GM12878 (cell line): Measurements from ENCODE around the gene EED. TPM values are rescaled to one million over a fixed set of nuclear protein-coding genes. Genes with fewer than 3 reads are reported as not detected.

ENCODE experiments used
- ATAC-seq: fragments of 200-7000 bp; cut with Tn5 transposase; 3 replicates; pipeline ENCODE4 v1.9.1; 2020; ENCODE audit warnings: mild to moderate bottlenecking, moderate library complexity
- BruUV-seq: library from RNA; stranded (reverse); fragments of 400-500 nt; replicated peaks from 2 replicates; lab custom pipeline; 2021; lab: Mats Ljungman, UMichigan
- CTCF ChIA-PET: fragments of 300-600 bp; sonication (Branson Sonifier 250); formaldehyde crosslinking; extraction: SDS; loops from one replicate; lab custom pipeline; 2021; ENCODE audit warnings: inconsistent platforms; lab: Yijun Ruan, JAX
- POLR2A ChIA-PET: fragments of 350-600 bp; formaldehyde crosslinking; extraction: SDS; loops from one replicate; lab custom pipeline; 2021; ENCODE audit warnings: inconsistent platforms; lab: Charles Lee
- RAD21 ChIA-PET: fragments of 300-600 bp; sonication (Branson Sonifier 250); formaldehyde crosslinking; loops from one replicate; lab custom pipeline; 2023; ENCODE audit warnings: antibody characterized with exemption; ENCODE audit not compliant: unreplicated experiment; lab: Charles Lee
- SMC1A ChIA-PET: fragments of 300-600 bp; sonication (Branson Sonifier 250); formaldehyde crosslinking; loops from one replicate; lab custom pipeline; 2023; ENCODE audit not compliant: unreplicated experiment, uncharacterized antibody; lab: Charles Lee
- DNase-seq: peaks from one replicate; pipeline ENCODE4 v3.0.0-alpha.2; 2011; ENCODE audit warnings: low read depth, low spot score
- FAIRE-seq: peaks from 3 replicates; lab custom pipeline; 2011; peaks lifted over from hg19 to GRCh38; lab: Jason Lieb, UNC
- H2AFZ ChIP-seq: 2 replicates; pipeline ENCODE4 v1.6.0; 2011; ENCODE audit warnings: low read depth, low read length, control low read depth; ENCODE audit not compliant: control insufficient read depth
- H3K27ac ChIP-seq: 2 replicates; pipeline ENCODE4 v1.5.1; 2011; ENCODE audit warnings: control low read depth; ENCODE audit not compliant: control insufficient read depth, insufficient read depth
- H3K27me3 ChIP-seq, 2 experiments: replicated peaks in 1 of 2; 2 replicates each; pipeline versions ENCODE4 v1.6.0 to v1.6.1; 2011; ENCODE audit warnings: low read length in 1 of 2; ENCODE audit not compliant: control insufficient read depth in 2 of 2, insufficient read depth in 2 of 2
- H3K36me3 ChIP-seq, 2 experiments: 2 replicates each; pipeline ENCODE4 v1.5.1; 2011; ENCODE audit warnings: low read length in 1 of 2; ENCODE audit not compliant: control insufficient read depth in 2 of 2, insufficient read depth in 2 of 2
- H3K4me1 ChIP-seq: 2 replicates; pipeline ENCODE4 v1.6.1; 2011; ENCODE audit warnings: mild to moderate bottlenecking, low read length, moderate library complexity, mixed read lengths; ENCODE audit not compliant: control insufficient read depth, insufficient read depth
- H3K4me2 ChIP-seq: 2 replicates; pipeline ENCODE4 v1.6.0; 2011; ENCODE audit warnings: control low read depth; ENCODE audit not compliant: control insufficient read depth, insufficient read depth
- H3K4me3 ChIP-seq: fragments of 200-600 bp; sonication (generic); 2 replicates; pipeline ENCODE4 v1.5.1; 2016
- H3K79me2 ChIP-seq: 2 replicates; pipeline ENCODE4 v1.6.0; 2011; ENCODE audit warnings: low read length; ENCODE audit not compliant: control insufficient read depth, insufficient read depth
- H3K9ac ChIP-seq: 2 replicates; pipeline ENCODE4 v1.8.0; 2011; ENCODE audit warnings: low read length, control low read depth, mixed read lengths; ENCODE audit not compliant: control insufficient read depth, insufficient read depth
- H3K9me3 ChIP-seq: replicated peaks from 3 replicates; pipeline ENCODE4 v1.5.1; 2011; ENCODE audit warnings: mild to moderate bottlenecking, low read length; ENCODE audit not compliant: control insufficient read depth, insufficient read depth
- H4K20me1 ChIP-seq: 2 replicates; pipeline ENCODE4 v1.6.0; 2011; ENCODE audit not compliant: control insufficient read depth, insufficient read depth
- CBX5 ChIP-seq: sonication (generic); IDR thresholded peaks from 2 replicates; pipeline ENCODE4 v1.6.1; 2016; ENCODE audit warnings: low read depth, moderate library complexity, mild to moderate bottlenecking, inconsistent platforms
- CEBPB ChIP-seq, 2 experiments: fragments of 150-350 bp in 1 of 2; IDR thresholded peaks; 2 replicates each; pipeline ENCODE4 v1.6.1; 2012 to 2014; ENCODE audit warnings: low read depth in 2 of 2, low read length in 2 of 2, borderline replicate concordance in 1 of 2, inconsistent platforms in 1 of 2
- JUND ChIP-seq: IDR thresholded peaks from 2 replicates; pipeline ENCODE4 v1.6.1; 2012; ENCODE audit warnings: low read depth, mild to moderate bottlenecking, low read length, improper control_type of control experiment, moderate library complexity
- MEF2B ChIP-seq: fragments of 450-650 bp; IDR thresholded peaks from 2 replicates; pipeline ENCODE4 v1.6.1; 2018; ENCODE audit warnings: mild to moderate bottlenecking, moderate library complexity; ENCODE audit not compliant: partially characterized antibody, poor library complexity, severe bottlenecking
- NFYA ChIP-seq: IDR thresholded peaks from 2 replicates; pipeline ENCODE4 v1.6.1; 2011; ENCODE audit warnings: low read depth, mild to moderate bottlenecking, low read length, improper control_type of control experiment, borderline replicate concordance
- NR2C2 ChIP-seq: IDR thresholded peaks from 2 replicates; pipeline ENCODE4 v1.6.1; 2011; ENCODE audit warnings: borderline replicate concordance, low read depth; ENCODE audit not compliant: control insufficient read depth, insufficient read length
- TAF1 ChIP-seq: IDR thresholded peaks from 2 replicates; pipeline ENCODE4 v1.6.1; 2011; ENCODE audit warnings: mild to moderate bottlenecking, low read depth, low read length, borderline replicate concordance
- ZNF207 ChIP-seq: fragments of 450-650 bp; IDR thresholded peaks from 2 replicates; pipeline ENCODE4 v1.6.1; 2014; ENCODE audit warnings: antibody characterized with exemption, mild to moderate bottlenecking, borderline replicate concordance
- ZNF384 ChIP-seq: IDR thresholded peaks from 2 replicates; pipeline ENCODE4 v1.6.1; 2012; ENCODE audit warnings: low read depth, mild to moderate bottlenecking, low read length, improper control_type of control experiment, borderline replicate concordance
- ZNF622 ChIP-seq: fragments of 450-650 bp; IDR thresholded peaks from 2 replicates; pipeline ENCODE4 v1.6.1; 2017; ENCODE audit warnings: mild to moderate bottlenecking, inconsistent platforms
- WGBS: methylation state at CpG from one replicate; pipeline ENCODE4 v1.1.6; 2016; ENCODE audit warnings: low lambda C conversion rate; ENCODE audit not compliant: insufficient replicate concordance, insufficient coverage; ENCODE audit errors: missing lambda C conversion rate; 5-methylcytosine and 5-hydroxymethylcytosine counted together
- in situ Hi-C: fragments of 300-500 bp; cut with MboI; formaldehyde crosslinking; loops from 9 replicates; pipeline ENCODE4 v1.14.3; 2018; ENCODE audit warnings: mixed read lengths
- intact Hi-C: fragments of 100-400 bp; cut with micrococcal nuclease; formaldehyde crosslinking; loops from one replicate; pipeline ENCODE4 v1.14.2; 2022; ENCODE audit not compliant: unreplicated experiment
- polyA plus RNA-seq, 11 experiments: library from polyadenylated mRNA; depleted of rRNA in 4 of 11; unstranded in 6 of 11; stranded (reverse) in 5 of 11; fragments of >200 nt; fragmentation: Nextera tagmentation in 4 of 11; fragmentation: Illumina TruSeq in 1 of 11; extraction: Ambion mirVana in 4 of 11; extraction: Trizol in 1 of 11; gene quantifications; 1 replicate in 1 of 11; 2 replicates in 10 of 11; pipeline versions ENCODE4 v1.2.1 to v1.2.3, GENCODE V29; 2011 to 2016; ENCODE audit warnings: inconsistent platforms in 2 of 11, missing spikeins in 2 of 11, low read depth in 1 of 11
- total RNA-seq, 4 experiments: library from RNA; depleted of rRNA in 3 of 4; stranded (reverse); fragments of >200 nt in 3 of 4; fragmentation: Illumina TruSeq in 1 of 4; extraction: Trizol in 1 of 4; gene quantifications; 2 replicates each; pipeline versions ENCODE4 v1.2.1 to v1.2.3, GENCODE V29; 2013 to 2021
- TF ChIP-seq, protein P1 (sequence below): fragments of 150-350 bp; IDR thresholded peaks from 2 replicates; pipeline ENCODE4 v1.6.1; 2014; ENCODE audit warnings: mild to moderate bottlenecking, low read depth, low read length
- TF ChIP-seq, protein P2 (sequence below): fragments of 150-350 bp; IDR thresholded peaks from 2 replicates; pipeline ENCODE4 v1.6.1; 2016; ENCODE audit warnings: low read depth, low read length

EED gene
- total and polyA plus RNA-seq, 10 of the 15 experiments (the other 5 are each of a cell fraction or from before 2014, with no cell fraction given): 41.5 to 140 (median 72.2) TPM

DNA sequence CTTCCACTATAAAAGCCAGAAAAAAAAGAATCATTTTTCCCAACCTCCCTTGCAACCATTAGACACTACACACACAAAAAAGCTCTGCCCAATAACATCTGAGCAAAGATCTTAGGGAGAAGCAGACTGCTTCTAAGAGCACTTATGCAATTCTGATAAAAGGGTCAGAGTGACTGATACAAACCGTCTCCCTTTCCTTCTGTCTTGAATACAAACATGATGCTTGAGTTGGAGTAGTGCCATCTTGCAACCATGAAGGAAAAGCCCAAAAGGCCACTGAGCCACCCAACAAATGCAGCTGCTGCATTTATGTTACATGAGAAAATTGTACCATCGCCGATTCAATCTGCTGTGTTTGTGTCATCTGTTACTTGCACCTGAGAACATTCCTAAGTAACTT lies 47.6 kb upstream of the EED start:
- POLR2A ChIA-PET: interaction anchor here (1.4 kb wide), 1 partner anchor 15 kb away, joined by 3 read pairs; no protein-coding TSS in a partner anchor
- DNase-seq: no peak
- FAIRE-seq: no peak
- in situ Hi-C loops (no loop called here), intact Hi-C loops (no loop called here)
- no peaks in the 10 kb centered on the region for H3K27me3 ChIP-seq
- RAD21 ChIA-PET: interaction anchor here (0.7 to 1.7 kb wide), 2 partner anchors 87 to 93 kb away, joined by 3 to 4 read pairs; no protein-coding TSS in a partner anchor
- TF ChIP-seq MEF2B: no peak
- H3K27ac ChIP-seq: no peak overlapping the region
- WGBS: 84% methylated on average over 3 of the region's 3 CpGs
- H3K79me2 ChIP-seq: no peaks in the 10 kb centered on the region
- CTCF ChIA-PET: interaction anchor here (1.0 to 5.7 kb wide), 4 partner anchors 22 to 166 kb away, joined by 3 to 154 read pairs (median 6); no protein-coding TSS in a partner anchor
- no peak overlapping the region for H3K9ac ChIP-seq
- no peaks in the 10 kb centered on the region for H3K9me3 ChIP-seq
- H3K4me1 ChIP-seq: peaks cover 20% of the 10 kb centered on the region
- no peak overlapping the region for H3K4me2 ChIP-seq
- H4K20me1 ChIP-seq: no peaks in the 10 kb centered on the region
- no TSS peak for BruUV-seq
- ATAC-seq: no peak
- no peaks in the 10 kb centered on the region for H3K36me3 ChIP-seq
- SMC1A ChIA-PET: interaction anchor here (1.2 to 7.9 kb wide), 5 partner anchors 70 to 168 kb away, joined by 3 to 126 read pairs (median 4); partner anchors contain the start of gene PICALM
- no peak overlapping the region for H3K4me3 ChIP-seq
- H2AFZ ChIP-seq: no peak overlapping the region

DNA sequence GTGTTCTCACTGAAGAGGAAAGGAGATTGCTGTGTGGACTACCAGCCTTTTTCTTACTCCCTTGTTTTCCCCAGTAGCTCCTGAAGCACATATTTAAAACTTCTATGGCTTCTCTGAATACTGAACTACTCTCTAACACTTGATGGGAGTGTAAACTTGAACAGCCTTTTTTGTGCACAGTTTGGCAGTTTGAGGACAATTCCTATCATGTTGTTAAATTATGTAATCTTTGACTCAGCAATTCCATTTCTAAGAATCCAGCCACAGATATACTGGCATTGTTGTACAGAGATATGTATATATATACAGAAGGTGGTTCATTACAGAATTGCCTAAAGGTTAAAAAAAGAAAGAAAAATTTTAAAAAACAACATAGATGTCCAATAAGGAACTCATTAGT lies 47.1 kb upstream of the EED start:
- no peak for FAIRE-seq
- H2AFZ ChIP-seq: no peak overlapping the region
- H3K36me3 ChIP-seq: no peaks in the 10 kb centered on the region
- H3K4me1 ChIP-seq: peaks cover 19% of the 10 kb centered on the region
- no peak overlapping the region for H3K9ac ChIP-seq
- H3K27me3 ChIP-seq: no peaks in the 10 kb centered on the region
- ChIA-PET CTCF (interaction anchor here (1.4 to 2.1 kb wide), 5 partner anchors 22 to 157 kb away, joined by 3 to 9 read pairs (median 3); no protein-coding TSS in a partner anchor), POLR2A (interaction anchor here (1.4 kb wide), 1 partner anchor 15 kb away, joined by 3 read pairs; no protein-coding TSS in a partner anchor), SMC1A (interaction anchor here (1.7 to 7.9 kb wide), 4 partner anchors 15 to 168 kb away, joined by 4 to 126 read pairs (median 8); no protein-coding TSS in a partner anchor), RAD21 (interaction anchor here (0.7 kb wide), 1 partner anchor 87 kb away, joined by 3 read pairs; no protein-coding TSS in a partner anchor)
- in situ Hi-C loops (no loop called here), intact Hi-C loops (no loop called here)
- H3K79me2 ChIP-seq: no peaks in the 10 kb centered on the region
- no TSS peak for BruUV-seq
- no peak for ATAC-seq
- DNase-seq: no peak
- H4K20me1 ChIP-seq: no peaks in the 10 kb centered on the region
- H3K9me3 ChIP-seq: no peaks in the 10 kb centered on the region
- no peak overlapping the region for H3K4me2 ChIP-seq
- no peak overlapping the region for H3K4me3 ChIP-seq
- H3K27ac ChIP-seq: no peak overlapping the region
- no peak for TF ChIP-seq ZNF384
- TF ChIP-seq JUND: no peak
- TF ChIP-seq NFYA: no peak
- TF ChIP-seq ZNF207: no peak
- TF ChIP-seq TAF1: no peak
- TF ChIP-seq NR2C2: no peak
- no peak for TF ChIP-seq CBX5
- TF ChIP-seq, protein P1, sequence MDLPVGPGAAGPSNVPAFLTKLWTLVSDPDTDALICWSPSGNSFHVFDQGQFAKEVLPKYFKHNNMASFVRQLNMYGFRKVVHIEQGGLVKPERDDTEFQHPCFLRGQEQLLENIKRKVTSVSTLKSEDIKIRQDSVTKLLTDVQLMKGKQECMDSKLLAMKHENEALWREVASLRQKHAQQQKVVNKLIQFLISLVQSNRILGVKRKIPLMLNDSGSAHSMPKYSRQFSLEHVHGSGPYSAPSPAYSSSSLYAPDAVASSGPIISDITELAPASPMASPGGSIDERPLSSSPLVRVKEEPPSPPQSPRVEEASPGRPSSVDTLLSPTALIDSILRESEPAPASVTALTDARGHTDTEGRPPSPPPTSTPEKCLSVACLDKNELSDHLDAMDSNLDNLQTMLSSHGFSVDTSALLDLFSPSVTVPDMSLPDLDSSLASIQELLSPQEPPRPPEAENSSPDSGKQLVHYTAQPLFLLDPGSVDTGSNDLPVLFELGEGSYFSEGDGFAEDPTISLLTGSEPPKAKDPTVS: no peak
- no peak for TF ChIP-seq ZNF622
- TF ChIP-seq, protein P2, sequence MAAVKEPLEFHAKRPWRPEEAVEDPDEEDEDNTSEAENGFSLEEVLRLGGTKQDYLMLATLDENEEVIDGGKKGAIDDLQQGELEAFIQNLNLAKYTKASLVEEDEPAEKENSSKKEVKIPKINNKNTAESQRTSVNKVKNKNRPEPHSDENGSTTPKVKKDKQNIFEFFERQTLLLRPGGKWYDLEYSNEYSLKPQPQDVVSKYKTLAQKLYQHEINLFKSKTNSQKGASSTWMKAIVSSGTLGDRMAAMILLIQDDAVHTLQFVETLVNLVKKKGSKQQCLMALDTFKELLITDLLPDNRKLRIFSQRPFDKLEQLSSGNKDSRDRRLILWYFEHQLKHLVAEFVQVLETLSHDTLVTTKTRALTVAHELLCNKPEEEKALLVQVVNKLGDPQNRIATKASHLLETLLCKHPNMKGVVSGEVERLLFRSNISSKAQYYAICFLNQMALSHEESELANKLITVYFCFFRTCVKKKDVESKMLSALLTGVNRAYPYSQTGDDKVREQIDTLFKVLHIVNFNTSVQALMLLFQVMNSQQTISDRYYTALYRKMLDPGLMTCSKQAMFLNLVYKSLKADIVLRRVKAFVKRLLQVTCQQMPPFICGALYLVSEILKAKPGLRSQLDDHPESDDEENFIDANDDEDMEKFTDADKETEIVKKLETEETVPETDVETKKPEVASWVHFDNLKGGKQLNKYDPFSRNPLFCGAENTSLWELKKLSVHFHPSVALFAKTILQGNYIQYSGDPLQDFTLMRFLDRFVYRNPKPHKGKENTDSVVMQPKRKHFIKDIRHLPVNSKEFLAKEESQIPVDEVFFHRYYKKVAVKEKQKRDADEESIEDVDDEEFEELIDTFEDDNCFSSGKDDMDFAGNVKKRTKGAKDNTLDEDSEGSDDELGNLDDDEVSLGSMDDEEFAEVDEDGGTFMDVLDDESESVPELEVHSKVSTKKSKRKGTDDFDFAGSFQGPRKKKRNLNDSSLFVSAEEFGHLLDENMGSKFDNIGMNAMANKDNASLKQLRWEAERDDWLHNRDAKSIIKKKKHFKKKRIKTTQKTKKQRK: no peak
- no peak for TF ChIP-seq CEBPB (IDR thresholded peaks at IDR 0.05; ENCODE audit: borderline replicate concordance in 1 of 2, low read depth in 2 of 2, low read length in 2 of 2)
